Renal pelvis (tissue), 4 donors: ENCODE measurements around the gene C21orf58. TPM values are rescaled to one million over a fixed set of nuclear protein-coding genes. Genes with fewer than 3 reads are reported as not detected.
"Not testable (repeated sequence)": the region's sequence is repeated elsewhere in the genome, so short reads cannot be mapped to it uniquely, and the experiment has no call there.

ENCODE experiments used
- DNase-seq: peaks from one replicate; pipeline ENCODE4 v3.0.0-alpha.2; 2013
- polyA plus RNA-seq, 3 donors: library from polyadenylated mRNA; unstranded; fragments of 120-200 nt; gene quantifications; one replicate each; pipeline ENCODE4 v1.2.1, GENCODE V29; 2013; ENCODE audit not compliant: insufficient read length in 3 of 3

Gene C21orf58
- polyA plus RNA-seq, 3 donors: 12.4 to 21.9 (median 17.4) TPM

GRCh38 chr21:46326110-46326703 is 2.5 kb upstream of the C21orf58 start:
- no peak for DNase-seq

DNA sequence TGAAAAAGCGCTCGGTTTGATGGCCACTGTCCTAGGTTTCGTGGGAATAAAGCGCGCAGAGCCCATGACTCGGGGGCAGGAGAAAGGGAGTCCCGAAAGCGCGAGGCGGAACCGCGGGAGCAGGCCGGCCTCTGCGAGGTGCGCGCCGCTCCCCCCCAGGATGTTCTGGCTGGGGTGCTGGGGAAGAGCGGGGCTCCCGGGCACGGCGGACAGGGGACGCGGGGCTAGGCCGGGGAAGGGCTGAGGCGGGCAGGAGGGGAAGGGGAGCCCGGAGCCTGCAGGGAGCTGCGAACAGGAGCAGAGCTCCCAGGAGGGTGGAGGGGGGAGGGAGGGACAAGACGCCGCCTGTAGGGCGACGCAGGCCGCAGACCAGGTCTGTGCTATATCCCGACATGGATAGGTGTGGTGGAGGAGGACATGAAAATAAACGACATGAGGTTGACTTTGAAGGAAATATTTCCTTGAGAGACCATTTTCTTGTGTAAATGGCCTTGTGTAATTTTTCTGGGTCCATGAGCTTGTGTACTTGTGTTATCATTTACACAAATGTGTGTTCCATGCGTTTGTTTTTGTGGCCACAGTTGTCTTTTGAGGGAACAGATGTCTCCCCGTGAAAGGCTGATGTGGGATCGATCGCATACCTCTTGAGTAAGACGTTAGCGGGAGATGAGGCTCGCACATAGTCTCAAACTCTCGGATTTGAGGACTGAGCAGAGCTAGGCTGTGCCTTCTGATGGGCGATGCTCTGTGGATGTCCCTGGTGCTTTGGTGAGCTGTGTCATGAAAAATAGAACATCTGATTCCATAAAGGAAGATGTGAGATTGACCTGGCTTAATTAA is 1.6 kb upstream of the C21orf58 start:
- DNase-seq: no peak

DNA sequence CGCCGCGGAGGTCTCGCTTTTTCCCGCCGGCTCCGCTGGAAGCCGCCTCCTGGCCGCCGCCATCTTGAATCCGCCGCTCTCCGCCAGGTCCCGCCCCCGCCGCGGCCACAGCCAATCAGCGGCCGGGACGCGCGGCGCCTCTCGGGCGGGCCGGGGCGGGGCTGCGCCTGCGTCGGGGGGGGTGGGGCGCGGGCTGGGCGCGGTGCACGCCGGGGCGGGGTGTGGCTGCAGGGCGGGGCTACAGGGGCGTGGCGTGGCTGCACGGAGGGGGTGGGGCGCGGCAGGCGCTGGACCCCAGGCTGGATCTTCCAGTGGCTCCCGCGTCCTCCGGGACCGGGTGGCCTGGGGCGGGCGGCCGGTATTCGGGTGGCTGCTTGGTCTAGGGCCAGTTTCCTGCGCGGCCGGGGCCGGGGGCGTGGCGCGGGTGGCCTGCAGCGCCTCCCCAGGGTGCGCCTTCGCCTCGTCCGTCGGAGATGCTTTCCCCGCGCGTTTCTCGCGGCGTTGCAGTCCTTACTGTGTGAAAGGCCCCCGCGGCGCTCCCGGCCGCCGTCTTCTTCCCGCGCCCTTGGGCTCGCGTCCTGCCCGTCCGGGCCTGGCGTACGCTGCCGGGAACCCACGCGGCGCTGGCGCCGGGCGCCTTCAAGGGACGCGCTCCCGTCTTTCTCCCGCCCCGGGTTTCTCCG is 861 bp upstream of the C21orf58 start:
- peak; percentile 84 for DNase-seq

DNA sequence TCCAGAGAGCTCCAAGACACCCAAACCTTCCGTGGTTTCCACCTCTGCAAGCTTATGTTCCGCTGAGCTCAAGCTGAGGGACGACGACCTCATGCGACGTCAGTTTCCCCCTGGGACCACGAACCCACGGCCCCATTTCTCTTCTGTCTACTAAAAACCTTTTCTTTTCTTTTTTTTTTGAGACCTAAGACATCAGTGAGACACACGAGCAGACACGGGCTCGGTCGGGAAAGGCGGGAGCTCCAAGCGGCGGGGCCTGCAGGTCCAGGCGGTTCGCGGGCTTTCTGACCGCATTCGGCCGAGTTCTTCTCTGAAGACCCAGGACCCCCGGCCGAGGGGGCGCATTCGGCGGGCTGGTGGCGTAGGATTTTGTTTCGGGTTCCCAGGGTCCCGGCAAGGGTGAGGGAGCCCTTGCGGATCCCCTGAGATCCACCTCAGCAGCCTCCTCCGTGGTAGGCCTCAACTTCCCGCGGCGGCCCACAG is 402 bp downstream of the C21orf58 start:
- DNase-seq: no peak

DNA sequence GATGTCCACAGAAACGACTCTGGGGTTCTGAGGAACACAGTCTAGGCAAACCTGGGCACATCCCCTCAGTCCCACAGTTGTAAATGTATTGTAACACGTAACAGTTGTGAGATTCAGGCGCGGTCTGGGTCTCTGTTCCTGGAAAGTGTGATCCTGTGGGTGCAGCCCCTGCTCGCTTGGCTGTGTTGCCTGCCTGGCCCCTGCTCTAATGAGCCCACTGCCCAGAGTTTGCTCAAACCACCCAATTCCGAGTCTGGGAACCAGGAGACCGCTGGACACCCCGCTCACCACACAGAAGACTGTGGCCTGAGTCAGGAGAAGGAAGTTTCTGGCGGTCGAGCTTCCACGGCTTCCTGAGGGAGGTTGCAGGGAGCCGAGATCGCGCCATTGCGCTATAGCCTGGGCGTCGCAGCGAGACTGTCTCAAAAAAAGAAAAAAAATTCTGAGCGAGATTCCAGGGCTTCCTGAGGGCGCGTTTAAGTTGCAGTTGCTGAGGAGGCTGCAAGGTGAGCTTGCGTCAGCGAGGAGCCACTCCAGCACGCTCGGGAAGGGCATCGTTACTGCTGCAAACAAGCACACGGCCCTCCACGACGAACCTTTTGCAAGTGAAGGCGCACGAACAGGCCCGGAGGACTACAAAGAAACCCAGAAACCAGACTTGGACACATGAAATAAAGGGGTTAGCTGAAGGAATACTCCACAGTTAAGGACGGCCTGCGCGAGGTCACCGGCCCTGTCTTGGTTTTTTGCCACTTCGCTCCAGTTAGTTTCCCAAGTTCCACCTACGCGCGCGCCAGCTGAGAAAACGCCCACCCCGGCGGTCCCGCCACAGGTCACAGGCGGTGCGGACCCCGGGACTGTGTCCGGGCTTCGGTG is 1.1 kb downstream of the C21orf58 start:
- no peak for DNase-seq

- DNase-seq: no peak
Measured at GRCh38 chr21:46320331-46320801, 3.3 kb downstream of the C21orf58 start.

GRCh38 chr21:46319186-46319585 is 4.5 kb downstream of the C21orf58 start:
- no peak for DNase-seq

DNA sequence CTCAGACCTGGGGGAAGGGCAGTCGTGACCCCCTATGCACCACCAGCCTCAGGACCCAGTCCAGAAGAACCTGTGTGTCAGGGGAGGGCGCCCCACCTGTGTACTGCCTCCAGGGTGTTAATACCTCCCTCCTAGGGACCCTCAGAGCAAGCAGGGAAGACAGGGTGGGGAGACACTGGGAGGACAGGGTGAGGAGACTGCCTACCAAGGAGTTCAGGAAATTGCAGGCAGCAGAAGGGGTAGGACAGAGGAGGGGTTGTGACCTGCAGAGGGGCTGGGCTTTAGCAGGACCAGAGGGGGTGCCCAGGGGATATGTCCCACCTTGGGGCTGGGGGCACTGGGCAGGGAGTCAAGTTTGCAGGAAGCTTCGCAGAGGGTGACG is 5.2 kb downstream of the C21orf58 start:
- DNase-seq: no peak

- DNase-seq: no peak
Measured at GRCh38 chr21:46317710-46318463, 5.8 kb downstream of the C21orf58 start.

- no peak for DNase-seq
Measured at GRCh38 chr21:46316708-46317324, 6.9 kb downstream of the C21orf58 start.

DNA sequence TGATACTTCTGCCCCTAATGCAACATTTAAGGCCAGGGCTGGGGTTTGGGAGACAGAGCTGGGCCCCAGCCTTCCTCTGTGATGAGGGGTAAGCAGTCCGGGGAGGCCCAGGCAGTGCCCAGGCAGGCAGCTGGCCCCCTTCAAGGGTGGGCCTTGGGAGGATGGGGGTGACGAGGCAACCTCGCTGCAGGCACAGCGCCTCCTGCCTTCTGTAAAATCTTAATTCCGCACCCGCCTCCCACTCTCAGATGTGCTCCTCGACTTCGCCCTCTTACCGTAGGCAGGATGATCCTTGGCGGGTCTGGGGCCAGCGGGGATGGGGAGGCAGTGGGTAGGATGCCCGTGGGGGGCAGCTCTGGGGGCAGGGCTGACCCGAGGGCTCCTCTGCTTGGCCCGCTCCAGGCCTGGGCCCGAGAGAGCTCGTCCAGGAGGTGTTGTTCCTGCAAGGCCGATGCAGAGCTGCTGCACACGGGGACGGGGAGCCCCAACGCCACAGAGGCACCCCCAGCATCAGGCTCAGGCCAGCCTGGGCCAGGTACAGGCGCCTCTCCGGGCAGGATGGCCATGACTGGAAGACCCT is 9.1 kb downstream of the C21orf58 start:
- no peak for DNase-seq

DNA sequence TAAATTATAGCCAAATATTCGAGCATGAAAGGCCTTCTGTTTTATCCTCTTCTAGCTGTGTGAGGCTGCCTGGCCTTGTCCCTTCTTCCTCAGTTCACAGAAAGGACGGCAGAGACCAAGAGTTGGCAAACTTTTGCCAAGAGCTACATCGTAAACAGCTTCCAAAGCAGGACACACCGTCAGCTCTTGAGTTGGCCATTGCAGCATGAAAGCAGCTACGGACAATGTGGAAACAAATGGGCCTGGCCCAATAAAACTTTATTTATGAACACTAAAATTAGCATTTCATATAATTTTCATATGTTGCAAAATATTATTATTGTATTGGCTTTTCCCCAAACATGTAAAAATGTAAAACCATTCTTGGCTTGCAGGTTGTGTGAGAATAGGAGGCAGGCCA is 10.7 kb downstream of the C21orf58 start:
- DNase-seq: no peak

GRCh38 chr21:46311568-46311967 is 12.1 kb downstream of the C21orf58 start:
- no peak for DNase-seq

DNA sequence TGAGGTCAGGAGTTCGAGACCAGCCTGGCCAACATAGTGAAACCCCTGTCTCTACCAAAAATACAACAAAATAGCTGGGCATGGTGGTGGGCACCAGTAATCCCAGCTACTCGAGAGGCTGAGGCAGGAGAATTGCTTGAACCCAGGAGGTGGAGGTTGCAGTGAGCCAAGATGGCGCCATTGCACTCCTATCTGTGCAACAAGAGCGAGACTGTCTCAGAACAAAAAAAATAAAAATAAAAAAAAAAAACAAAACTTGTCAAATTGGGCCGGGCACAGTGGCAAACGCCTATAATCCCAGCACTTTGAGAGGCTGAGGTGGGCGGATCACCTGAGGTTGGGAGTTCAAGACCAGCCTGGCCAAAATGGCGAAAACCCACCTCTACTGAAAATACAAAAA is 13.4 kb downstream of the C21orf58 start:
- DNase-seq: not testable (repeated sequence)

- no peak for DNase-seq
Measured at GRCh38 chr21:46308431-46308830, 15.2 kb downstream of the C21orf58 start.

DNA sequence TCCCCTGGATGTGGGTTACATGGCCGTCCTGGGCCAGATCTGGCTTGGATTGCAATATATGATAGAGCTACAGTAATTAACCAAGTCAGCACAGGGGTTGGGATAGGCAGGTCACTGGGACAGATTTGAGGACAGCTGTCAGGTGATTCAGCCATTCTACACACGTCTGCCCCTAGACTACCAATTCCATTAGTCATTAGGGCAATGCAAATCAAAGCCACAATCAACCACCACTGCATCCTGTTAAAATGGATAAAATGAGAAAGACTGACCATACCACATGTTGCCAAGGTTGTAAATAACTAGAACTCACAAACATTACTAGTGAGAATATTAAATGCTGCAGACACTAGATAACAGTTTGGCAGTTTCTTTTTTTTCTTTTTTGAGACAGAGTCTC is 16.0 kb downstream of the C21orf58 start:
- no peak for DNase-seq

DNA sequence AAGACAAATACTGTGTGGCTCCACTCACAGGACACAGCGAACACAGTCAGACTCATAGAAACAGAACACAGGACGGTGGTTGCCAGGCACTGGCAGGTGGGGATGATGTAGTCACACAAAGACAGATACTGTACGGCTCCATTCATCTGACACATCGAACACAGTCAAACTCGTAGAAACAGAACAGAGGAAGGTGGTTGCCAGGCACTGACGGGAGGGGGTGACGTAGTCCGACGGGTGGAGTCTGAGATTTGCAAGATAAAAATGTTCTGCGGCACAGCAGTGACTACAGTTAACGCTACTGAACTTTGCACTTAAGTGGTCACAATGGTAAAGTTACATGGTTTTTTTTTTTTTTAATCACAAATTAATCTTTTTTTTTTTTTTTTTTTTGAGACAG is 18.7 kb downstream of the C21orf58 start:
- no peak for DNase-seq

- DNase-seq: no peak
Measured at GRCh38 chr21:46304437-46304836, 19.2 kb downstream of the C21orf58 start.

- DNase-seq: no peak
Measured at GRCh38 chr21:46301759-46302158, 21.9 kb downstream of the C21orf58 start.

DNA sequence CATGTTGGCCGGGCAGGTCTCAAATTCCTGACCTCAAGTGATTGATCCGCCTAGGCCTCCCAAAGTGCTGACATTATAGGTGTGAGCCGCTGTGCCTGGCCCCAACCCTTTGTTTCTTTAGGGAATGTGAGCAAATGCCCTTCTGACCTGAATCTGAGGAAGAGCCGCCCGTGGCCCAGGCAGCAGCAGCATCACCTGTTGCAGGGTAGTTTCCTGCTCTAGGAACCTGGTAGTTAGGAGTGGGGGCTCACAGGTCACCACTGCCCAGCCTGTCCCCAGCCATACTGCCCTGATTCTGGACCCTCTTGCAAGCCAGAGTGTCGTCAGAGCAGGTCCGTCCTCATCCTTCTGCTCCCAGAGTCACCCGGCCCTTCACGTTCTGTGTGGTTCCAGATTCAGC is 24.5 kb downstream of the C21orf58 start:
- DNase-seq: no peak
